Prostate gland (tissue), 2 donors: ENCODE results near the gene ALX3. TPM values are rescaled to one million over a fixed set of nuclear protein-coding genes. Genes with fewer than 3 reads are reported as not detected.

Source experiments
- DNase-seq: peaks from one replicate; pipeline ENCODE4 v3.0.0-alpha.2; 2019; ENCODE audit warnings: low spot score
- H3K27ac ChIP-seq, 2 donors: fragments of 200-600 bp; sonication (generic); 2 replicates each; pipeline ENCODE4 v1.5.1; 2017 to 2019
- H3K27me3 ChIP-seq: fragments of 200-600 bp; sonication (generic); replicated peaks from 2 replicates; pipeline ENCODE4 v1.5.1; 2019; ENCODE audit not compliant: insufficient read depth
- H3K36me3 ChIP-seq, 2 donors: fragments of 200-600 bp; sonication (generic); 1 replicate in 1 of 2; 2 replicates in 1 of 2; pipeline versions ENCODE4 v1.5.1 to v1.8.1; 2017 to 2019
- H3K4me1 ChIP-seq: fragments of 200-600 bp; sonication (generic); replicated peaks from 2 replicates; pipeline ENCODE4 v1.5.1; 2019
- H3K4me3 ChIP-seq, 2 donors: fragments of 200-600 bp; sonication (generic); 2 replicates each; pipeline ENCODE4 v1.5.1; 2017 to 2019
- H3K9me3 ChIP-seq: fragments of 200-600 bp; sonication (generic); 2 replicates; pipeline ENCODE4 v1.5.1; 2017
- POLR2A ChIP-seq: fragments of 450-650 bp; IDR thresholded peaks from one replicate; pipeline ENCODE4 v1.6.1; 2016; ENCODE audit warnings: antibody characterized with exemption, mild to moderate bottlenecking
- POLR2AphosphoS5 ChIP-seq: sonication (generic); formaldehyde crosslinking; IDR thresholded peaks from one replicate; pipeline ENCODE4 v1.6.1; 2017; ENCODE audit warnings: antibody characterized with exemption
- WGBS: methylation state at CpG from one replicate; pipeline ENCODE4 v1.1.5; 2018; 5-methylcytosine and 5-hydroxymethylcytosine counted together
- intact Hi-C: fragments of 100-400 bp; cut with DNase I; formaldehyde crosslinking; loops from one replicate; pipeline ENCODE4 v1.14.2; 2022
- total RNA-seq, 2 donors: library from RNA; depleted of rRNA; stranded (reverse); fragments of >200 nt; gene quantifications; one replicate each; pipeline ENCODE4 v1.1.0, GENCODE V29; 2016
- TF ChIP-seq, protein P1 (sequence below), 4 experiments: fragments of 200-600 bp in 2 of 4; fragments of 450-650 bp in 2 of 4; sonication (generic) in 2 of 4; IDR thresholded peaks; 1 replicate in 3 of 4; 2 replicates in 1 of 4; pipeline ENCODE4 v1.5.1; 2016 to 2019; ENCODE audit warnings: antibody characterized with exemption in 4 of 4, mild to moderate bottlenecking in 2 of 4, moderate library complexity in 2 of 4

The ALX3 gene
- total RNA-seq, 2 donors from 2014 or later: 0.74 TPM; not detected in 1

DNA sequence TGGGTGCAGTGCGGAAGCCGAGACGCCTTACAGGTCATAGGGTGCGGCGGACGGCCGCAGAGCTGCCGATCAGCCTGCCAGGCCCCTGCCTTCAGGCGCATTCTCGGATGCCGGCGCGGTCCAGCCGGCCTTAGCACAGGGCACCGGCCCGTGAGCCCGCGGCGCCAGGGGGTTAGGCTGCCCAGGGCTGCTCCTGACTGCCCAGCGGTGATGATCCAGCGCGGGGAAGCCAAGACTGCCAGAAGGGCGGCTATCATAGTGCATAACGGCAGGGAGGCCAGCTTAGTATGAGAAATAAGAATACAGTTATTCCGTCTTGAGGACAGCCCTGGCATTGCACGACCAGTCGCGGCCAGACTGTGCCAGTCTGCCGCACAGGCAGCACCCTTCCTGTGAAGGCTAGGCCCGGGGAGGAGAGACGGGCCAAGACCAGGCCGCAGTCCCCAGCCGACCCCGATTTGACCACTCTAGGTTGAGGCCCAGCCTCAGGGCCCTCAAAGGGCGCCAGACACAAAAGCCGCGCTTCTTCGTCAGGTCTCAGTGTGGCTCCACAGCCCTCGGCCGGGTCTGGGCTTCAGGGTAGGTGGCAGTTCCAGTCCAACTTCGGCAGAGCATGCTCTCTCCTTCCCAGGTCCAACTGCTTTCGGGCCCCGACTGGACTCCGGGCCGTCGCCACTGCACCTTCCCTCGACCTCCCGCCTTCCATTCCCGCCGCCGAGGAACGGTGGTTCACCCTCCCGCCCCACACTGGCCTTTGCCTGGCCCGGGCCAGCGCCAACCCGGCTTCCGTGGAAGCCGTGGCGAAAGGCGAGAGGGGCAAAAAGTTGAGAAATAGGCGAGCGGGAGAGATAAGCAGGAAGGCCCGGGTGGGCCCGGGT lies 829 bp downstream of the ALX3 start:
- Histone ChIP-seq H3K4me1 (no peaks in the 10 kb centered on the region), H3K4me3 (no peak overlapping the region), H3K27me3 (peaks cover 36% of the 10 kb centered on the region), H3K27ac (no peak overlapping the region), H3K36me3 (no peaks in the 10 kb centered on the region), H3K9me3 (no peaks in the 10 kb centered on the region)
- no peak for DNase-seq
- WGBS: 41% methylated on average over 53 of the region's 64 CpGs
- intact Hi-C loops: no loop called here
- no peak for TF ChIP-seq POLR2AphosphoS5
- TF ChIP-seq, protein P1, sequence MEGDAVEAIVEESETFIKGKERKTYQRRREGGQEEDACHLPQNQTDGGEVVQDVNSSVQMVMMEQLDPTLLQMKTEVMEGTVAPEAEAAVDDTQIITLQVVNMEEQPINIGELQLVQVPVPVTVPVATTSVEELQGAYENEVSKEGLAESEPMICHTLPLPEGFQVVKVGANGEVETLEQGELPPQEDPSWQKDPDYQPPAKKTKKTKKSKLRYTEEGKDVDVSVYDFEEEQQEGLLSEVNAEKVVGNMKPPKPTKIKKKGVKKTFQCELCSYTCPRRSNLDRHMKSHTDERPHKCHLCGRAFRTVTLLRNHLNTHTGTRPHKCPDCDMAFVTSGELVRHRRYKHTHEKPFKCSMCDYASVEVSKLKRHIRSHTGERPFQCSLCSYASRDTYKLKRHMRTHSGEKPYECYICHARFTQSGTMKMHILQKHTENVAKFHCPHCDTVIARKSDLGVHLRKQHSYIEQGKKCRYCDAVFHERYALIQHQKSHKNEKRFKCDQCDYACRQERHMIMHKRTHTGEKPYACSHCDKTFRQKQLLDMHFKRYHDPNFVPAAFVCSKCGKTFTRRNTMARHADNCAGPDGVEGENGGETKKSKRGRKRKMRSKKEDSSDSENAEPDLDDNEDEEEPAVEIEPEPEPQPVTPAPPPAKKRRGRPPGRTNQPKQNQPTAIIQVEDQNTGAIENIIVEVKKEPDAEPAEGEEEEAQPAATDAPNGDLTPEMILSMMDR (IDR thresholded peaks at IDR 0.05): no peak
- TF ChIP-seq POLR2A: no peak

DNA sequence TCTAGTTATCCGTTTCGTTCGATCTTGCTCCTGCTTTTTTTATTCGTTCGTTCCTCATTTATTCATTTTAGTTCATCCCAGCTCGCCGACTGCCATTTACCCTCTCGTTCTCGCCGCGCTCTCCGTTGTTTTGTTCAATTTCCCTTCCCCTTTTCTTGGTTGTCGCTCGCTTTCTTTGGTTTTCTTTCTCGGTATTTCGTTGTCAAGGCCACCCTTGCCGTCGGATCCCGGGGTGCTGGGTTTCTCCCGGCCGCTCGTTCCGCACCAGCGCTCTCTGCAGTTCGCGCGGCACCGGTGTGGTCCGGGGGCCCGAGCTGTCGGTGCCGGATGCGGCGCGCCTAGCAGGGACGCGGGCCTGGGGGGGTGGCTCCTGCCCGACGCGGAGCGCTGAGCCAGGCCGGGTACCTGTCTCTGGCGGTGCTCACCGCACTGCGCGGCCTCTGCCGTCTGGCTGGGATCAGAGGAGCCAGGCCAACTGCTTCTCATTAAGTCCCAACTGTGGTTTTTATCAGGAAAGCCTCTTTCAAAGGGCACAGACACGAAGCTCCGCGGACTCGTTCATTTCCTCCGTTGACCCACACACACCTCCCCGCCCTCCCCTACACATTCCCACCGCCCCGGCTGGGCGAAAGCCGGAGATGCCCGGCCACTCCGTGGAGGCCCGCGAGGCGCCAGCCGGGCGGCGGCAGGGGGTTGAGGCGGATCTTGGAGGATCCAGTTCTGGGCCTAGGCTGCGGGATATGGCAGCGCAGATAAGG lies 1.6 kb downstream of the ALX3 start:
- 11% methylated on average over 67 of the region's 68 CpGs for WGBS

DNA sequence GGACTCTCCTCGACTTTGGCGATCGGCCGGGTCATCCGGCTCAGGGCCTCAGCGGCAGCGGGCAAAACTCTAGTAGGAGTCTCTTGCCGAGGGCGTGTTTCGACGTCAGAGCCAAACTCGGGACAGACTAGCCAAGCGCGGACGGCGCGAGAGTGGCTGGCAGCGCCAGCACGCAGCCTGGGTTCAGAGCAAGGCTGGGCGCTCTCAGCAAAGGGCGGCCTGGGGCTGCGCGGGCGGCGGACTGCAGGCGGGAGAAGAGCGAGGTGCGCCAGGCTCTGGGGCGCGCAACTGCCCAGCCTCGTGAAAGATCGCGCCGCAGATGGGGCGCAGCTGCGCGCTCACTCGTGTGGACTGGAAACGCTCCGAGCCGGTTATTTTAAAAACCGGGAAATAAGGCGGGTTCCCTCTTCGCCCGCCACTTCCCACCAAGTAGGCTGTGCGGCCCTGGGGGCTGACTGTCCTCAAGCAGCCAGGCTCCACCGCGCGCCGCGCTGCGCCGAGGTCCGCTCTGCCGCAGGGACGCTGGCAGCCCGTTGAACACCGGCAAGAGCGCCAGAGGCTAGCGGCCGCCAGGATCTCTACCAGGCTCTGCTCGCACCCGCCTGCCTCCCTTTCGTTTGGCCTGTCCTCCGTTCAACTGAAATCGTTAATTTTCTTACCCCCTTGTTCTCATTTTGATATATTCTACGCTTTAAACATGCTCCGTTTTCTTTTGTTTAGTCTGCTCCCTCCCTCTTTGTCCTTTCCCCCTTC lies 2.4 kb downstream of the ALX3 start:
- TF ChIP-seq, protein P1 (IDR thresholded peaks at IDR 0.05): no peak
- TF ChIP-seq POLR2AphosphoS5 (no peak), POLR2A (no peak)
- WGBS: 19% methylated on average over 68 of the region's 68 CpGs
- Histone ChIP-seq H3K4me1 (no peaks in the 10 kb centered on the region), H3K36me3 (no peaks in the 10 kb centered on the region), H3K9me3 (no peaks in the 10 kb centered on the region), H3K4me3 (no peak overlapping the region), H3K27ac (no peak overlapping the region), H3K27me3 (peaks cover 36% of the 10 kb centered on the region)
- intact Hi-C loops: no loop called here
- no peak for DNase-seq

More for the DNA sequence above, 1.6 kb downstream of the ALX3 start:
- DNase-seq: no peak
- Histone ChIP-seq H3K4me1 (no peaks in the 10 kb centered on the region), H3K27ac (no peak overlapping the region), H3K9me3 (no peaks in the 10 kb centered on the region), H3K27me3 (peaks cover 36% of the 10 kb centered on the region), H3K4me3 (no peak overlapping the region), H3K36me3 (no peaks in the 10 kb centered on the region)
- TF ChIP-seq POLR2AphosphoS5: no peak
- TF ChIP-seq, protein P1 (IDR thresholded peaks at IDR 0.05): no peak
- no peak for TF ChIP-seq POLR2A
- intact Hi-C loops: no loop called here

DNA sequence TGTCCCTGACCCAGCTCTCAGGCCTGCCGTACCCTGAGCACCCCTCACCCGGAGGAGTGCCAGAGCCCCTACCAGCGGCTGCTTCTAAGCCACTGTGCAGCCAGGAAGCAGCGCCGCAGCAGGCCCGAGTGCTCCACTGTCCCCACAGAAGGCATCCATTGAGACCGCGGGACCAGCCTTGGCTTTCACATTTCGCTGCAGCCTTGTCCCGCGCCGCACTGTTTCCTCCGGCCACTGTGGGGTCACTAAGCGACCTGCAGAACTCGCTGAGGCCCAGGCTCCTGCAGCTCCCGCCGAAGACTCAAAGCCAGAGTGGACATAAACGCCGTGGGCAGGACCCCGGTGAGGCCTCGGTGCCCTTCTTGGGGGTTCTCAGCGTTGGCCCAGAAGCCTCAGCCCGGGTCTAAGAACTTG lies 3.0 kb downstream of the ALX3 start:
- H3K4me3 ChIP-seq: no peak overlapping the region
- intact Hi-C loops: no loop called here
- no peaks in the 10 kb centered on the region for H3K36me3 ChIP-seq
- 69% methylated on average over 23 of the region's 23 CpGs for WGBS
- TF ChIP-seq, protein P1 (IDR thresholded peaks at IDR 0.05): no peak
- TF ChIP-seq POLR2AphosphoS5 (no peak), POLR2A (no peak)
- no peak overlapping the region for H3K27ac ChIP-seq
- DNase-seq: no peak
- no peaks in the 10 kb centered on the region for H3K9me3 ChIP-seq
- H3K27me3 ChIP-seq: peaks cover 36% of the 10 kb centered on the region
- no peaks in the 10 kb centered on the region for H3K4me1 ChIP-seq
